GM18502 (cell line): ENCODE data around the gene LRRC47.

Experiments used
- ATAC-seq: cut with Tn5 transposase; IDR thresholded peaks from one replicate; pipeline ENCODE4 v1.9.1; 2021; ENCODE audit warnings: mild to moderate bottlenecking; ENCODE audit not compliant: unreplicated experiment, poor library complexity

Gene LRRC47

DNA sequence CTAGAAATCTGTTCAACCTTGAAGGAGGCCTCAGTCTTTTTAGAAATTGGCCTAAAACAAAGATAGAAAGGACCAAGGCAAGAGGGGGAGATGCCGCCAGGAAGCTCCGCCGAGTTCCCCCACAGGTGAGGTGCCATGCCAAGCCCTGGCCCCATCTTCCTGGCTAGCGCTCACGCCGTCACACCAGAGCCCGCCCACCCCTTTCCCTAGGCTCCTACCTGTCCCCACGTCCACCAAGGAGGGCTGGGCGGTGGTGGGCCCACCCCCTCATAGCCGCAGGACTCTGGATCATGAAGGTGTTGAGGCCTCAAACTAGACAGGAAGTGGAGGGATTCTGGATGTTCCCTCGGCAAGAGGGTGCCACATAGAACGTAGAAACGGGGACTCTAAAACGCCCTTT lies 59.6 kb downstream of the LRRC47 start:
- no peak for ATAC-seq

DNA sequence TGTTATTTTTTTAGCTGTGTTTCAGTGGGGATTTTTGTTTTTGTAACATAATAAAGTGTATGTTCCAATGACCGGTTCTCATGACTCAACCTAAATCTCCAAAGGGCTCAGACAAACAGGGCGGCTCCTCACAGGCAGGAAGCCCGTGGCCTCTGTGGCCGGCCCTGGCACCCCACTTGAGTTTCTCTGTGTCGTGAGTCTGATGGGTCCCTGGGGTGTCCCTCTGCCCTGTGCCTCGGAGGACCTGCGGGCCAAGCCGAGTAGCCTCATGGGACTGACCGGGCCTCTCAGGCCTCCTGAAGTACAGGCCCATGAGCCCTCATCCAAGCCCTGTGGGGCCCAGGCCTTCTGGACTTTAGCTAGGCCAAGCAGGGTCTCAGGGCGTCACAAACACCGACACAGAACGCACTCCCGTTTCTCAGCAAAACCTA lies 60.2 kb downstream of the LRRC47 start:
- no peak for ATAC-seq

DNA sequence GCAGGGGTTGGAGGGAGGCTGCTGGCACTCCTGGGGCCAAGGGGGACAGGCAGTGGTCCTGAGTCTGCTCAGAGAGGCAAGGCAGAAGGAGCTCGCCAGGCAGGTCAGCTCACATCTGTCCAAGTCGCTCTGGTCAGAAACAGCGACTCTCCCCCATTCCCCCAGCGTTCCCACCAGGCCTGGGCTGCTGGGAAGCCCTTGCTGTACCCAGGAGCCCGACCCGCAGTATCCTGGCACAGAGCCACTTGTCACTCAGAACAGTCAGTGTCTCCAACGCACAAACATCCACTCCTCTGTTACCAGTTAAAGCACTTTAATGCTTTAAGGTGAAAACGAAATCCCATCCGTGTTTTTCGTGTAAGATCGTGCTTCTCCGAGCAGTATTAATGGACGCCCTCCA lies 60.6 kb downstream of the LRRC47 start:
- ATAC-seq: no peak

DNA sequence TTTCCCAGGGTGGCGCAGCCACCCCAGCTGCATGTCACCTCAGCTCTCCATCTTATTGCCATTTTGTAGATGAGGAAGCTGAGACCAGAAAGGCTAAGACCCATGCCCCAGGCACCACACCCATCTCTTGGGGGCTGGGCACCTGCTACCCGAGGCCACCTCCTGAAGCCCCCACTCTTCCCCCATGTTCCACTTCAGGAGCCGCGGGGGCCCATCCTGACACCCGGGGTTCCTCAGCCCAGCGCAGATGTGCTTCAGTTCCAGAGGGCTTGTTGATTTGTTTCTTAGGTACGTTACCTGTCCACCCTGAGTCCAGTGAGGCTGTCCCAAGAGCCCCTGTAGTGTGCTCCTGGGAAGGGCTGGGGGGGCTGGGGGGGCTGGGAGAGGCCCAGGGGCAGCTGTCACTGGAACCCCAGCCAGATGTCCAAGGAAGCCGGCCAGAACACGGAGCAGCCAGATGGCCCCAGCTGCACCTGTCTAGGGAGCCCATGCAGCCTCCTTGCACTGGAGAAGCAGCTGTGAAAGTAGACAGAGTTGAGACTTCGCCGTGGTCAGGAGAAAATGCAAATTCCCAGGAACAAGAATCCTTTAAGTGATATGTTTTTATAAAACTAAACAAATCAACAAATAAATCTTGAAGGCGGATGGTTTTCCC lies 61.1 kb downstream of the LRRC47 start:
- no peak for ATAC-seq

DNA sequence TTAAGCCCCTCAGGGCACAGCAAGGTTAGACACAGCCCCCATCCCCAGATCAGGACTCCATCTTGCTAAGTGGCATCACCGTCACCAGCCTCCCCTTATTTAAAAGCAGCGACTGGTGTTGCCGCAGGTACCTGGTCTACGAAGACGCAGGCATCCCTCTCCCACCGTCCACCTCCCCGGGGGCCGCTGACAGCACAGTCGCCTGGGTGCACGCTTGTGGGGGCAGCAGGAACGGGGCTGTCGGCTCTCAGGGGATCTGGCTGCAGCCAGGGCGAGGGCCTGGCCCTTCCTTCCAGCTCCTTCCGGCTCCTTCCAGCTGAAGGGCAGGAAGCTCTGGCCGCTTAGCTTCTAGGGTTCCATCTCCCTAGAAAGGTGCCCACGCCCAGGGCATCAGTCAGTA lies 61.7 kb downstream of the LRRC47 start:
- ATAC-seq: no peak

DNA sequence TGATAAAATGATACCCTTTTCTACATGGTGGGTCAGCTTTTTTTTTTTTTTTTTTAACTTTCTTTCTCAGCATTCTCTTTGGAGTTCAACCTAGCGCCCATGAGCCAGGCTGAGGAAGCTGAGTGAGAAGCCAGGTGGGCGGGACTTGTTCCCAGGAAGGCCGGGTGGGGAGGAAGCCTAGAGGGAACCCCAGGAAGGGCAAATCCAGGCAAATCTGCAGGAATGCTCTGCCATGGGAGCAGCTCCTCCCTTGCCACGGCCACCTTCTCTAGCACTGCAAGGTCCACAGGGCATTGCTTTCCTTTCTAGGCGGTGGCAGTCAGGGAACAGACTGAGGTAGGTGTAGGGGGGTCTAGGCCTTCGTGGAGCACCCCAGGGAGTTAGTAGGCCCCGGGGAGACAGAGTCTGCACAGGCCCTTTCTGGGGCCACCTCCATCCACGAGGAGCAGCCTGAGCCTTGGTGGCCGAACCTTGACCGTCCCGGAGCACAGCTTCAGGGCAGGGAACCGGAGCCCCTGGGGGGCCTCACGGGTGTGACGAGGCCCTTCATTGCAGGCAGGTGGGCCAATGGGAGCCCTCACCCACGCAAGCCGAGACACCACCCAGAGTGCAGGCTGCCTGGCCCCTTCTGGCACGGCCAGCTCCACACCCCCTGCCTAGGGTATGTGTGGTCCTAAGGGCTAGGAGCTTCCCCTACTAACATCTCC lies 62.3 kb downstream of the LRRC47 start:
- ATAC-seq: no peak

DNA sequence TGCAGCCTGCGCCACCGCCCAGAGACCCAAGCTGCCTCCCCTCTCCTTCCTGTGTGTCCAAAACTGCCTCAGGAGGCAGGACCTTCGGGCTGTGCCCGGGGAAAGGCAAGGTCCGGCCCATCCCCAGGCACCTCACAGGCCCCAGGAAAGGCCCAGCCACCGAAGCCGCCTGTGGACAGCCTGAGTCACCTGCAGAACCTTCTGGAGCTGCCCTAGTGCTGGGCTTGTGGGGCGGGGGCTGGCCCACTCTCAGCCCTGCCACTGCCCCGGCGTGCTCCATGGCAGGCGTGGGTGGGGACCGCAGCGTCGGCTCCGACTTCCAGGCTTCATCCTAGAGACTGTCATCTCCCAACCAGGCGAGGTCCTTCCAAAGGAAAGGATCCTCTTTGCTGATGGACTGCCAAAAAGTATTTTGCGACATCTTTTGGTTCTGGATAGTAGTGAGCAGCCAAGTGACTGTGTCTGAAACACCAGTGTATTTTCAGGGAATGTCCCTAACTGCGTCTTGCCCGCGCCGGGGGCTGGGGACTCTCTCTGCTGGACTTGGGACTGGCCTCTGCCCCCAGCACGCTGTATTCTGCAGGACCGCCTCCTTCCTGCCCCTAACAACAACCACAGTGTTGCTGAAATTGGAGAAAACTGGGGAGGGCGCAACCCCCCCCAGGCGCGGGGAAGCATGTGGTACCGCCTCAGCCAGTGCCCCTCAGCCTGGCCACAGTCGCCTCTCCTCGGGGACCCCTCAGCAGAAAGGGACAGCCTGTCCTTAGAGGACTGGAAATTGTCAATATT lies 63.0 kb downstream of the LRRC47 start:
- no peak for ATAC-seq

DNA sequence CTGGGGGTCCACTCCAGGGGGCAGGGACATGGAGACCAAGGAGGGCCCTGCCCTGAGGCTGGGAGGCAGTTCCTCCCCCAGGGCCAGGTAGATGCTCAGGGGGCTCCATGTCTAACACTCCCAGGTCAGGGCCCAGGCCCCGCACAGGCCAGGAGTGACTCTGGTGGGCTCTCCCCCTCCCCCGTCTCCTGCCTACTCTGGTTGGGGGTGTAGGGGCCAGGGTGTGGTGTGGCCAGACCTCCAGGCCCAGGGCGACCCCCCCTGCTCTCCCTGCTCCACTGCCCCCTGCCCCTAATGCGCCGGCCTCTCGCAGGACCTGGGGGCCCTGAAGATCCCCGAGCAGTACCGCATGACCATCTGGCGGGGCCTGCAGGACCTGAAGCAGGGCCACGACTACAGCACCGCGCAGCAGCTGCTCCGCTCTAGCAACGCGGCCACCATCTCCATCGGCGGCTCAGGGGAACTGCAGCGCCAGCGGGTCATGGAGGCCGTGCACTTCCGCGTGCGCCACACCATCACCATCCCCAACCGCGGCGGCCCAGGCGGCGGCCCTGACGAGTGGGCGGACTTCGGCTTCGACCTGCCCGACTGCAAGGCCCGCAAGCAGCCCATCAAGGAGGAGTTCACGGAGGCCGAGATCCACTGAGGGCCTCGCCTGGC lies 63.7 kb downstream of the LRRC47 start:
- ATAC-seq: no peak

DNA sequence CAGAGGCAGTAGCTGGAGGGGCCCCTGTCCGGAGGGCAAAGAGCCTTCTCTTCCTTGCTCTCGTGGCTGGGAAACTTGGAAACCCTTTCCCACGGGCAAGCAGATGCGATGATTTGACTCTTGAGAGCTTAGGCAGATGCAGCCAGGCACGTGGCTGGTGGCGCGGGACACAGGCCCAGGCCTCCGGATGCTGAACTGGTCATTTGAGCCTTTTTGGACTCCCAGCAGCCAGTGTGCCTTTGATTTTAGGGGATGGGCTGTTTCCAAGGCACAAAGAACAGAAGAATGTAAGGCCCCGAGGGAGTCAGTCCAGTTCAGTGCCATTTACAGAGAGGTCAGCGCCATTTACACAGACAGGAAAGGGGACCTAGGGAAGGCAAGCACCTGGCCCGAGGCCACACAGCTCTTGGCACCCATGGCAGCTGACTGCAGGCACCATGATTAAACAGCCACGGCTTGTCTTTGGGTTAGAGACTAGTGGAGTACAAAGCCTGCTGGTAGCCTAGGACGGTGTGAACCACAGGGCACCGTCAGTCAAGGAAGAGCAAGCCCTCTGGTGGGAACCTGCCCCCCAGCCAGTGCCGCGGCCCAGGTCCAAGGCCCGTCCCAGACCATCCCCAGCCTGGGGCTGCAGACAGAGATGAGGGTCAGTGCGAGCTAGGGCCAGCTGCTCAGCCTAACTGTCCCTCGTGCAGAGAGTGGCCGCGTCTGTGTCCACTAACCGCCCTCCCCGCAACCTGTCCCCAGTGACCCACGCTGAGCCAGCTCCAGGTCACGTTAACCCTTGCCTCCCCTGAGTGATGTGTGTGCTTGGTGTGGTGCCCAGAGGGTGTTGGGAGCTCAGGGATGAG lies 64.5 kb downstream of the LRRC47 start:
- ATAC-seq: no peak

DNA sequence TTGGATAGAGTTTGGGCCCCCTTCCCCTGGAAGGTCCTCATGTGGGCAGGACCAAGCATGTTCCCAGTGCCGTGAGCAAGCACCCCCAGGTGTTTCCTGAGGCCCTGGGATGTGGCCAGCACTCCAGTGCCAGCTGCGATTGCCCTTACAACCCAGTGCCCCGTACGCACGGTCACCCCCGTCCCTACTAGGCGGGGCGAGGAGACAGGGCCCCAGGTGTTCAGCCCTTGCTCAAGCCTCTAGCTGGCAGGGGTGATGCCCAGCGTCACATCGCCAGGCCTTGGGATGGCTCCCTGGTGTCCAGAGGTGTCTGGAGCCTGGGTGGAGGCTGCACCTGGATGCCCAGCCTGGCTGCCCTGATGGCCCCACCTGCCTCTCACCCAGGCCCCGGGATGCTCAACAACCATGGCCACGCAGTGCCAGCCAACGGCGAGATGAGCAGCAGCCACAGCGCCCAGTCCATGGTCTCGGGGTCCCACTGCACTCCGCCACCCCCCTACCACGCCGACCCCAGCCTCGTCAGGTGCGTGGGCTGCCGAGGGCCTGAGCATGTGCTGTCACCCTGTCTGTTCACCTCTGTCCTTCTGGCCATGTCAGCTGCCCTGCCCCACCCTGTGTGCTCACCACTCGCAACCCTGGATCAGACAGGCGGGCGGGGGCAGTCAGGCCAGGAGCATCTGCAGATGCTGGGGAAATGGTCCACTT lies 65.6 kb downstream of the LRRC47 start:
- no peak for ATAC-seq

DNA sequence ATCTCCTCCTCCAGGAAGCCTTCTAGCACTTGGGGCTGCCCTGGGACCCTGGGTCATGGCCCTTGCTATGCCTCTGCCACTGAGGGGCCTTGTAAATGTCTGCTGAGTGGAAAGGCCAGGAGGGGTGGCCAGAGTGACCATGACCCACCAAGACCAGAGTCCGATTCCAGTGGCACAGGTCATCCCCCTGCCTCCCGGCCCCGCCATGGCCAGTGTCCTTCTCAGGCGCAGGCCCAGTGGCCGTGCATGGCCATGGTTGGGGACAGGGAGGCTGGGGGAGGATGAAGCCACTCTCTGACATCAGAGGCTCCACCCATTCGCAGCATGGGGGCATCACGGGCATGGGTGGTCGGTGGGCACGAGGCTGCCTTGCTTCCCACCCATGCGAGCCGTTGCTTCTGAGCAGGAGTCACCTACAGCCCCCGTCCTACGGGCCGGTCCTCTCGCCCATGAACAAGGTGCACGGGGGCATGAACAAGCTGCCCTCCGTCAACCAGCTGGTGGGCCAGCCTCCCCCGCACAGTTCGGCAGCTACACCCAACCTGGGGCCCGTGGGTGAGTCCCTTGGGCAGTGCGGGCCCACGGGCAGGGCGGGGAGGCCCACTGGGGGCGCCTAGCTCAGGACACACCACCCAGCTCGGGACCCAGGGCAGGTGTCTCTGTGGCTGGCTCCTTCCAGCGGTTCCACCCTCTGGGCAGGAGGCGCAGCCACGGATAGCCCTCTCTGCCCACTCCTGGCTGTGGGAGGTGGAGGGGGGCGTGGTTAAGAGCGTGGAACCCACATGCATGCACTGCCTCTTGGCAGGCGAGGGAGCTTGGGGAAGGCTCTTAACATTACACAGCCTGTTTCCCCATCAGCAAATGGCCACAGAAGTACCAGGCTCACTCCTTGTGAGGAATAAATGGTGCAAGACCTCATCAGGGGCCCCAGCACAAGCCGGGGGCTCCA lies 66.4 kb downstream of the LRRC47 start:
- ATAC-seq: no peak
